Measurements from ENCODE around the gene ACYP2.

ACYP2 gene

GRCh38 chr2:54103454-54104314, 11.7 kb upstream of the ACYP2 start:
- POLR2A ChIA-PET: interaction anchor here (1.0 kb wide), 1 partner anchor 12 kb away, joined by 3 read pairs; no protein-coding TSS in a partner anchor
- no peaks in the 10 kb centered on the region for H3K4me1 ChIP-seq (ENCODE audit: control insufficient read depth, insufficient read depth, low read length)
- H3K4me3 ChIP-seq (ENCODE audit: low read depth, low read length): no peak overlapping the region
- H3K27ac ChIP-seq (ENCODE audit: extremely low read depth, low read depth, low read length): no peak overlapping the region
- peak; percentile 43 for TF ChIP-seq ZNF335 (tag by site-specific recombination; conservative IDR thresholded peaks at IDR 0.05)
- no peak for TF ChIP-seq ZNF23 (tag by site-specific recombination; IDR thresholded peaks at IDR 0.05; ENCODE audit: borderline replicate concordance)
- no peak for TF ChIP-seq PRDM6 (tag by site-specific recombination; IDR thresholded peaks at IDR 0.05)
- no peak for TF ChIP-seq ZNF549 (tag by site-specific recombination; IDR thresholded peaks at IDR 0.05)
- no peak for TF ChIP-seq ZNF175 (tag by site-specific recombination; IDR thresholded peaks at IDR 0.05)
- TF ChIP-seq ZBTB17 (tag by site-specific recombination; IDR thresholded peaks at IDR 0.05): 0 out of 2 replicates have a peak, but pooled peaks have one; percentile 32
- no peaks in the 10 kb centered on the region for H3K36me3 ChIP-seq (ENCODE audit: control insufficient read depth in 2 of 2, insufficient read depth in 1 of 2, low read length in 2 of 2)
- CTCF ChIA-PET: interaction anchor here (1.5 kb wide), 1 partner anchor 601 kb away, joined by 6 read pairs; no protein-coding TSS in a partner anchor
- no peaks in the 10 kb centered on the region for H3K9me3 ChIP-seq (ENCODE audit: control insufficient read depth, insufficient read depth, low read depth, low read length)

GRCh38 chr2:54106631-54107454, 8.6 kb upstream of the ACYP2 start:
- CTCF ChIA-PET: interaction anchor here (0.5 to 3.2 kb wide), 55 partner anchors 8 to 1719 kb away, joined by 3 to 36 read pairs (median 4); partner anchors contain the start of gene ACYP2
- no peaks in the 10 kb centered on the region for H3K9me3 ChIP-seq (ENCODE audit: control insufficient read depth, insufficient read depth, low read depth, low read length)
- no peak overlapping the region for H3K27ac ChIP-seq (ENCODE audit: extremely low read depth, low read depth, low read length)
- TF ChIP-seq CTCF (tag by site-specific recombination; IDR thresholded peaks at IDR 0.05): 0 out of 2 replicates have a peak, but pooled peaks have one; percentile 33
- peak; percentile 47 for TF ChIP-seq ZNF654 (tag by site-specific recombination; IDR thresholded peaks at IDR 0.05; ENCODE audit: low read depth)
- TF ChIP-seq ZNF324 (tag by site-specific recombination; IDR thresholded peaks at IDR 0.05): no peak
- TF ChIP-seq ZNF416 (tag by site-specific recombination; IDR thresholded peaks at IDR 0.05): no peak
- TF ChIP-seq ZNF660 (tag by site-specific recombination; IDR thresholded peaks at IDR 0.05): 0 out of 2 replicates have a peak, but pooled peaks have one; percentile 23
- H3K4me3 ChIP-seq (ENCODE audit: low read depth, low read length): no peak overlapping the region
- no peaks in the 10 kb centered on the region for H3K4me1 ChIP-seq (ENCODE audit: control insufficient read depth, insufficient read depth, low read length)
- POLR2A ChIA-PET: interaction anchor here (0.6 kb wide), 1 partner anchor 865 kb away, joined by 3 read pairs; no protein-coding TSS in a partner anchor
- H3K36me3 ChIP-seq (ENCODE audit: control insufficient read depth in 2 of 2, insufficient read depth in 1 of 2, low read length in 2 of 2): no peaks in the 10 kb centered on the region

DNA sequence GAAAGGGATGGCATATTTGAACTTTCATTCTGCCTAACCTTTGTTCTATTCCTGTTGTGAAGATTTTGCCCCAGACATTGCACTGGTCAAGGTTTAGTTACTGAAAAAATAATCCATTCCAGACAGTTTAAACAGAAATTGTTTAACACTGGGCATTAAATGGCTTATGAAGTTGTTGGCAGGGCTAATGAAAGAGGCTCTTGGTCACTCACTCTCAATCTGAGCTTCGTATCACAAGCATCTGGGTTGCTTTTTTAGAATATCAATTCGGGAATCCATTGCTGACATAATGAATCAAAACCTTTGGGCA, 8.0 kb upstream of the ACYP2 start:
- H3K36me3 ChIP-seq (ENCODE audit: control insufficient read depth in 2 of 2, insufficient read depth in 1 of 2, low read length in 2 of 2): no peaks in the 10 kb centered on the region

More for the DNA sequence above, 8.0 kb upstream of the ACYP2 start:
- no peak overlapping the region for H3K4me3 ChIP-seq (ENCODE audit: low read depth, low read length)
- no peaks in the 10 kb centered on the region for H3K4me1 ChIP-seq (ENCODE audit: control insufficient read depth, insufficient read depth, low read length)
- no peak overlapping the region for H3K27ac ChIP-seq (ENCODE audit: extremely low read depth, low read depth, low read length)
- no peaks in the 10 kb centered on the region for H3K9me3 ChIP-seq (ENCODE audit: control insufficient read depth, insufficient read depth, low read depth, low read length)
- TF ChIP-seq ZNF354C (tag by site-specific recombination; IDR thresholded peaks at IDR 0.05; ENCODE audit: borderline replicate concordance, low read depth): no peak
- ChIA-PET POLR2A (interaction anchor here (0.6 kb wide), 1 partner anchor 866 kb away, joined by 3 read pairs; no protein-coding TSS in a partner anchor), CTCF (interaction anchor here (0.6 to 3.2 kb wide), 46 partner anchors 8 to 1719 kb away, joined by 3 to 36 read pairs (median 4); partner anchors contain the start of gene ACYP2)

Measured in HEK293 (cell line).